ENCODE measurements around the gene GRID2. TPM values are rescaled to one million over a fixed set of nuclear protein-coding genes. Genes with fewer than 3 reads are reported as not detected.
"Not testable (repeated sequence)": the region's sequence is repeated elsewhere in the genome, so short reads cannot be mapped to it uniquely, and the experiment has no call there.

Gene GRID2
- total RNA-seq, 4 donors from 2014 or later: 0.16 TPM; not detected in 3

DNA sequence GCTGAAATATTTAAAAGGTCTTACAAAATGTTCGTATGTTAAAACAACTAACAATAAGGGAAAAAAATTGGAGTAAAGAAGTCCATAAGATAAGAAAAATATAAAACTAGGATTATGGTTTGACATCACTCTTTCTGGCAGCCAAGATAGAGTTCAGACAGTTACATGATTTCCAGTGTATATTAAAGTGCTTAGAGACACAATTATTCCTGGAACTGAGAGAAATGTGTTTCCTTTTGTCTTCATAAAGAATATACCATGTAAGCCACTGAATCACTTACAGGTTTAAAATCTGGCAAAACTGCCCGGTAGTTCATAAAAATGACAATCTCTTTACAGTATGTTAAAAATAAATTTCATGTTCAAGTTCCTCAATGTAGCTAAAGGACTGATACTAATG, 986.1 kb downstream of the GRID2 start:
- TF ChIP-seq, protein P1, sequence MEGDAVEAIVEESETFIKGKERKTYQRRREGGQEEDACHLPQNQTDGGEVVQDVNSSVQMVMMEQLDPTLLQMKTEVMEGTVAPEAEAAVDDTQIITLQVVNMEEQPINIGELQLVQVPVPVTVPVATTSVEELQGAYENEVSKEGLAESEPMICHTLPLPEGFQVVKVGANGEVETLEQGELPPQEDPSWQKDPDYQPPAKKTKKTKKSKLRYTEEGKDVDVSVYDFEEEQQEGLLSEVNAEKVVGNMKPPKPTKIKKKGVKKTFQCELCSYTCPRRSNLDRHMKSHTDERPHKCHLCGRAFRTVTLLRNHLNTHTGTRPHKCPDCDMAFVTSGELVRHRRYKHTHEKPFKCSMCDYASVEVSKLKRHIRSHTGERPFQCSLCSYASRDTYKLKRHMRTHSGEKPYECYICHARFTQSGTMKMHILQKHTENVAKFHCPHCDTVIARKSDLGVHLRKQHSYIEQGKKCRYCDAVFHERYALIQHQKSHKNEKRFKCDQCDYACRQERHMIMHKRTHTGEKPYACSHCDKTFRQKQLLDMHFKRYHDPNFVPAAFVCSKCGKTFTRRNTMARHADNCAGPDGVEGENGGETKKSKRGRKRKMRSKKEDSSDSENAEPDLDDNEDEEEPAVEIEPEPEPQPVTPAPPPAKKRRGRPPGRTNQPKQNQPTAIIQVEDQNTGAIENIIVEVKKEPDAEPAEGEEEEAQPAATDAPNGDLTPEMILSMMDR (IDR thresholded peaks at IDR 0.05): no peak
- TF ChIP-seq POLR2A (IDR thresholded peaks at IDR 0.05) (no peak), POLR2AphosphoS5 (IDR thresholded peaks at IDR 0.05) (no peak), EP300 (IDR thresholded peaks at IDR 0.05; ENCODE audit: low read depth) (no peak)
- Histone ChIP-seq H3K9me3 (no peaks in the 10 kb centered on the region), H3K4me3 (no peak overlapping the region), H3K4me1 (no peaks in the 10 kb centered on the region), H3K27me3 (no peaks in the 10 kb centered on the region), H3K36me3 (no peaks in the 10 kb centered on the region), H3K27ac (no peak overlapping the region)
- in situ Hi-C loops (cut with MboI; ENCODE audit: low pct_ligation_motif_present in 1 of 4, low pct_unique_long_range_greater_than_20kb in 1 of 4, low sequenced_read_pairs in 3 of 4): no loop called here
- intact Hi-C loops (cut with DNase I; ENCODE audit: low total_unique reads): no loop called here
- no peak for DNase-seq
- 47 to 61% methylated on average over 2 of the region's 2 CpGs for WGBS, 2 donors (ENCODE audit: low coverage in 1 of 2)

DNA sequence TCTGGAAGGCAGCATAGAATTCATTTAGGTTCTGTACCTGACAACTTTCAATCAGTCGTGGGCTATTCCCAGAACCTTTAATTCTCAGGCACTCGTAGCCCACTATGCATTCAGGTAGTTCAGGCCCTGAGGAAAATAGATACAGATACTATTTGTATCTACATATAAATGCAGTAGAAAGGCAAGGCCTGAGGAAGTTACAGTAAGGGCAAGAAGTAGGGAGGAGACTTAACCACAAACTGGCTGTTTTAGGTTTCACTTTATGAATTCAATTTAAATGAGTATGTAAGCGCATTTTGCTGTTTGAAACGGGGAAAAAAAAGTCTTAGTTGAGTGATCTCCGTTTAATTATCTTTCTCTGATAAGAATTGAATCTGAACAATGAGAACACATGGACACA, 995.4 kb downstream of the GRID2 start:
- H3K36me3 ChIP-seq: no peaks in the 10 kb centered on the region
- H3K4me3 ChIP-seq: no peak overlapping the region
- TF ChIP-seq POLR2A (IDR thresholded peaks at IDR 0.05) (no peak), POLR2AphosphoS5 (IDR thresholded peaks at IDR 0.05) (no peak), EP300 (IDR thresholded peaks at IDR 0.05; ENCODE audit: low read depth) (no peak)
- TF ChIP-seq, protein P1 (IDR thresholded peaks at IDR 0.05): no peak
- intact Hi-C loops (cut with DNase I; ENCODE audit: low total_unique reads): no loop called here
- H3K27ac ChIP-seq: no peak overlapping the region
- H3K9me3 ChIP-seq: no peaks in the 10 kb centered on the region
- WGBS, 2 donors (ENCODE audit: low coverage in 1 of 2): 79 to 98% methylated on average over 5 of the region's 5 CpGs
- no peak for DNase-seq
- no peaks in the 10 kb centered on the region for H3K4me1 ChIP-seq
- in situ Hi-C loops (cut with MboI; ENCODE audit: low pct_ligation_motif_present in 1 of 4, low pct_unique_long_range_greater_than_20kb in 1 of 4, low sequenced_read_pairs in 3 of 4): no loop called here
- no peaks in the 10 kb centered on the region for H3K27me3 ChIP-seq

DNA sequence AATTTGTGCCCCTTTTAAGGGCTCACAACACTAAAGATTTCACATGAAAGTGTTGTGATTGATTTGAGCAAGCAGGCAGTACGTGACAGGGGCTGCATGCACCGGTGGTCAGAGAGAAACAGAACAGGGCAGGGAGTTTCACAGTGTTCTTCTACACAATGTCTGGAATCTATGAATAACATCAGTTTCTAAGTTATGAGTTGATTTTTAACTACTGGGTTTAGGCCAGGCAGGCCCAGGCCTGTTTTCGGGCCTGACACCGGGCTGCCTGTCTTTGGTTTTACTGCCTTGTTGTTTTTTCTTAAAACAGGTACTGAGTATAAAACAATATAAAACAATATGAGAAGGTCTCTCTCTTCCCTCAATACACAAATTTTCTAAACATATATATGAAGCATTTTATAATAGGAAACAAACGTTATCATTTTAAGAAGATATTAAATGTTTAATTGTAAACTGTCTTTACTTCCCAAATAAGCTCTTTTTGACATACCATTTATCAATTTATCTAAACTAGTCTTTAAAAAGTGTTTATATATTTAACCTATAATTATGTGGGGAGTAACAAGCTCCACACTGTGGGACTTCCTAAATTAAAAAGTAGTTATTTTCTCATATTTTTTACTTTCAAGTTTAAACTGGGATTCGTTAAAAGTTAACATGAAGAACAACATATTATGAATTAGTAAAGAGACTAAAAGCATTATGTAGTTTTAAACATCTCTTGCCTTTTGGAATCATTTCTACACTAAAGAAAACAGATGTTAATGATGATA, 997.2 kb downstream of the GRID2 start:
- intact Hi-C loops (cut with DNase I; ENCODE audit: low total_unique reads): not testable (repeated sequence)
- in situ Hi-C loops (cut with MboI; ENCODE audit: low pct_ligation_motif_present in 1 of 4, low pct_unique_long_range_greater_than_20kb in 1 of 4, low sequenced_read_pairs in 3 of 4): loop anchor here in 1 of 4 donors (25.0 kb wide), 1 partner anchor 111 kb away; no protein-coding TSS in a partner anchor

GRCh38 chr4:93302310-93302709, 998.5 kb downstream of the GRID2 start:
- in situ Hi-C loops (cut with MboI; ENCODE audit: low pct_ligation_motif_present in 1 of 4, low pct_unique_long_range_greater_than_20kb in 1 of 4, low sequenced_read_pairs in 3 of 4): loop anchor here in 1 of 4 donors (25.0 kb wide), 1 partner anchor 110 kb away; no protein-coding TSS in a partner anchor
- Histone ChIP-seq H3K36me3 (no peaks in the 10 kb centered on the region), H3K9me3 (no peaks in the 10 kb centered on the region), H3K27ac (no peak overlapping the region), H3K27me3 (no peaks in the 10 kb centered on the region), H3K4me3 (no peak overlapping the region), H3K4me1 (no peaks in the 10 kb centered on the region)
- intact Hi-C loops (cut with DNase I; ENCODE audit: low total_unique reads): no loop called here
- DNase-seq: no peak
- TF ChIP-seq POLR2A (IDR thresholded peaks at IDR 0.05) (no peak), POLR2AphosphoS5 (IDR thresholded peaks at IDR 0.05) (no peak), EP300 (IDR thresholded peaks at IDR 0.05; ENCODE audit: low read depth) (no peak)
- WGBS, 2 donors (ENCODE audit: low coverage in 1 of 2): 88 to 92% methylated on average over 4 of the region's 4 CpGs

More for the DNA sequence above, 997.2 kb downstream of the GRID2 start:
- H3K9me3 ChIP-seq, H3K4me1 ChIP-seq, H3K36me3 ChIP-seq, DNase-seq, H3K27ac ChIP-seq, H3K27me3 ChIP-seq, H3K4me3 ChIP-seq: not testable (repeated sequence)
- WGBS, 2 donors (ENCODE audit: low coverage in 1 of 2): 79 to 83% methylated on average over 6 of the region's 6 CpGs

- no peak for DNase-seq
- Histone ChIP-seq H3K36me3 (no peaks in the 10 kb centered on the region), H3K27me3 (no peaks in the 10 kb centered on the region), H3K4me3 (no peak overlapping the region), H3K4me1 (no peaks in the 10 kb centered on the region), H3K9me3 (no peaks in the 10 kb centered on the region), H3K27ac (no peak overlapping the region)
- in situ Hi-C loops (cut with MboI; ENCODE audit: low pct_ligation_motif_present in 1 of 4, low pct_unique_long_range_greater_than_20kb in 1 of 4, low sequenced_read_pairs in 3 of 4): loop anchor here in 1 of 4 donors (25.0 kb wide), 1 partner anchor 109 kb away; no protein-coding TSS in a partner anchor
- TF ChIP-seq, protein P1 (IDR thresholded peaks at IDR 0.05): no peak
- TF ChIP-seq EP300 (IDR thresholded peaks at IDR 0.05; ENCODE audit: low read depth) (no peak), POLR2A (IDR thresholded peaks at IDR 0.05) (no peak), POLR2AphosphoS5 (IDR thresholded peaks at IDR 0.05) (no peak)
- intact Hi-C loops (cut with DNase I; ENCODE audit: low total_unique reads): no loop called here
- WGBS, 2 donors (ENCODE audit: low coverage in 1 of 2): 36 to 78% methylated on average over 1 to 2 of the region's 2 CpGs
These were observed 999.7 kb downstream of the GRID2 start for GRCh38 chr4:93303440-93303839.

All from transverse colon (tissue), 4 donors.